ENCODE results near the gene TAS1R3. TPM values are rescaled to one million over a fixed set of nuclear protein-coding genes. Genes with fewer than 3 reads are reported as not detected.

The TAS1R3 gene
- total and polyA plus RNA-seq, 10 of the 15 experiments (the other 5 are each of a cell fraction or from before 2014, with no cell fraction given): 0.04 to 0.51 (median 0.08) TPM; not detected in 3

DNA sequence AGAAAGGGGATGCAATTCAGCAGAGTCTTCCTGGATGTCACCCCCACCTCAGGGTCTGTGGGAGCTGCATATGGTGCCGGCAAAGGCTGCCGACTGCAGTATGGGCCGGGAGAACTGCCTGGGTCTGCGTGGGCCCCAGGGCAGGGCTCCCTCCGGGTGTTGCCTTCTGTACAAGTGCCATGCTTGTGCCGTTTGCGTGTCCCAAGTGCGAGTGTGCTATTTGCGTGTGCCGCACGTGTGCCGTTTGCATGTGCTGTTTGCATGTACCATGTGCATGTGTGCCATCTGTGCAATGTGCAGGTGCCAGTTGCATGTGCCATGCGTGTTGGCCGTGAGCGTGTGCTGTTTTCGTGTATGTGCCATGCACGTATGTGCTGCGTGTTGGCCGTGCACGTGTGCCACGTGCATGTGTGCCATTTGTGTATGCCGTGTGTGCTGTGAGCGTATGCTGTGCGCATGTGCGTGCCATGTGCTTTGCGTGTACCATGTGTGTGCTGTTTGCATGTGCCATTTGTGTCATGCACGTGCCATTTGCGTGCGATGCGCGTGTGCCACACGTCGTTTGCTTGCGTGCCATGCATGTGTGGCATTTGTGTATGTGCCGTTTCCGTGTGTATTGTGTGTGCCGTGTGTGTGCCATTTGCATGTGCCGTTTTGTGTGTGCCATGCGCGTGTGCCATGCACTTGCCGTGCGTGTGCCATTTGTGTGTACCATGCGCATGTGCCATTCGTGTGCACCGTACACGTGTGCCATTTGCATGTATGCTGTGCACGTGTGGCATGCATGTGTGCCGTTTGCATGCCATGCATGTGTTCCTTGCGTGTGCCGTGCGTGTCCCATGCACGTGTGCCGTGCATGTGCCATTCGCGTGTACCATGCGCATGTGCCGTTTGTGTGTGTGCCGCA is 1.5 kb upstream of the TAS1R3 start (continued):
- no peak for TF ChIP-seq E2F8 (IDR thresholded peaks at IDR 0.05; ENCODE audit: low read depth, partially characterized antibody)
- TF ChIP-seq CREM (IDR thresholded peaks at IDR 0.05; ENCODE audit: low read depth): no peak
- TF ChIP-seq EP300 (IDR thresholded peaks at IDR 0.05; ENCODE audit: borderline replicate concordance in 1 of 2, control insufficient read depth in 1 of 2, low read depth in 2 of 2, low read length in 2 of 2): no peak
- no peak for TF ChIP-seq KLF5 (IDR thresholded peaks at IDR 0.05; ENCODE audit: partially characterized antibody)
- no peak for TF ChIP-seq ETV6 (conservative IDR thresholded peaks at IDR 0.05 in 1 of 2, IDR thresholded peaks at IDR 0.05 in 1 of 2; ENCODE audit: borderline replicate concordance in 1 of 2, low read depth in 1 of 2)
- peak; percentile 75 for TF ChIP-seq TCF3 (IDR thresholded peaks at IDR 0.05; ENCODE audit: borderline replicate concordance, insufficient read depth, low read depth, low read length)
- TF ChIP-seq, protein P1, sequence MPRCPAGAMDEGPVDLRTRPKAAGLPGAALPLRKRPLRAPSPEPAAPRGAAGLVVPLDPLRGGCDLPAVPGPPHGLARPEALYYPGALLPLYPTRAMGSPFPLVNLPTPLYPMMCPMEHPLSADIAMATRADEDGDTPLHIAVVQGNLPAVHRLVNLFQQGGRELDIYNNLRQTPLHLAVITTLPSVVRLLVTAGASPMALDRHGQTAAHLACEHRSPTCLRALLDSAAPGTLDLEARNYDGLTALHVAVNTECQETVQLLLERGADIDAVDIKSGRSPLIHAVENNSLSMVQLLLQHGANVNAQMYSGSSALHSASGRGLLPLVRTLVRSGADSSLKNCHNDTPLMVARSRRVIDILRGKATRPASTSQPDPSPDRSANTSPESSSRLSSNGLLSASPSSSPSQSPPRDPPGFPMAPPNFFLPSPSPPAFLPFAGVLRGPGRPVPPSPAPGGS (IDR thresholded peaks at IDR 0.05; ENCODE audit: borderline replicate concordance, insufficient read depth, low read depth, low read length, poor library complexity, severe bottlenecking): peak; percentile 96
- TF ChIP-seq, protein P2, sequence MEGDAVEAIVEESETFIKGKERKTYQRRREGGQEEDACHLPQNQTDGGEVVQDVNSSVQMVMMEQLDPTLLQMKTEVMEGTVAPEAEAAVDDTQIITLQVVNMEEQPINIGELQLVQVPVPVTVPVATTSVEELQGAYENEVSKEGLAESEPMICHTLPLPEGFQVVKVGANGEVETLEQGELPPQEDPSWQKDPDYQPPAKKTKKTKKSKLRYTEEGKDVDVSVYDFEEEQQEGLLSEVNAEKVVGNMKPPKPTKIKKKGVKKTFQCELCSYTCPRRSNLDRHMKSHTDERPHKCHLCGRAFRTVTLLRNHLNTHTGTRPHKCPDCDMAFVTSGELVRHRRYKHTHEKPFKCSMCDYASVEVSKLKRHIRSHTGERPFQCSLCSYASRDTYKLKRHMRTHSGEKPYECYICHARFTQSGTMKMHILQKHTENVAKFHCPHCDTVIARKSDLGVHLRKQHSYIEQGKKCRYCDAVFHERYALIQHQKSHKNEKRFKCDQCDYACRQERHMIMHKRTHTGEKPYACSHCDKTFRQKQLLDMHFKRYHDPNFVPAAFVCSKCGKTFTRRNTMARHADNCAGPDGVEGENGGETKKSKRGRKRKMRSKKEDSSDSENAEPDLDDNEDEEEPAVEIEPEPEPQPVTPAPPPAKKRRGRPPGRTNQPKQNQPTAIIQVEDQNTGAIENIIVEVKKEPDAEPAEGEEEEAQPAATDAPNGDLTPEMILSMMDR (IDR thresholded peaks at IDR 0.05 in 2 of 3, conservative IDR thresholded peaks at IDR 0.05 in 1 of 3; ENCODE audit: control insufficient read depth in 2 of 3, extremely low read depth in 1 of 3, insufficient read depth in 1 of 3, low read depth in 3 of 3, low read length in 3 of 3): no peak
- TF ChIP-seq KAT2A (conservative IDR thresholded peaks at IDR 0.05; ENCODE audit: control insufficient read depth, low read depth, low read length): no peak
- no peak for TF ChIP-seq TCF7 (IDR thresholded peaks at IDR 0.05; ENCODE audit: borderline replicate concordance)

Measured in GM12878 (cell line).